Activated CD8-positive, alpha-beta T cell treated with anti-CD3 and anti-CD28 coated beads, Interleukin-2, amount 10 ng/mL, durations not matched to agents 7 days and 5 days (primary cell): ENCODE results near the gene VKORC1. TPM values are rescaled to one million over a fixed set of nuclear protein-coding genes. Genes with fewer than 3 reads are reported as not detected.

Experiments
- ATAC-seq: fragments of 150-1000 bp; cut with Tn5 transposase; one replicate; pipeline ENCODE4 v1.10.0; 2021; ENCODE audit warnings: moderate library complexity
- CTCF ChIA-PET: fragments of 350-600 bp; sonication (Branson Sonifier 250); formaldehyde crosslinking; loops from one replicate; lab custom pipeline; 2021; ENCODE audit warnings: antibody characterized with exemption; lab: Charles Lee
- POLR2A ChIA-PET: fragments of 350-600 bp; sonication (Branson Sonifier 250); formaldehyde crosslinking; loops from one replicate; lab custom pipeline; 2021; ENCODE audit warnings: antibody characterized with exemption; lab: Charles Lee
- DNase-seq: peaks from one replicate; pipeline ENCODE4 v3.0.0-alpha.2; 2020
- H3K27ac Mint-ChIP-seq: one replicate; pipeline ENCODE4 v1.8.0; 2021; ENCODE audit warnings: mild to moderate bottlenecking, mixed read lengths
- H3K27me3 Mint-ChIP-seq: one replicate; pipeline ENCODE4 v1.8.0; 2021; ENCODE audit warnings: low read depth, mixed read lengths
- H3K36me3 Mint-ChIP-seq: one replicate; pipeline ENCODE4 v1.8.0; 2021; ENCODE audit warnings: low read depth, mixed read lengths
- H3K4me1 Mint-ChIP-seq: one replicate; pipeline ENCODE4 v1.8.0; 2021; ENCODE audit warnings: low read depth, mixed read lengths
- H3K4me3 Mint-ChIP-seq: one replicate; pipeline ENCODE4 v1.8.0; 2021; ENCODE audit warnings: mild to moderate bottlenecking, mixed read lengths
- H3K9me3 Mint-ChIP-seq: one replicate; pipeline ENCODE4 v1.8.0; 2022; ENCODE audit warnings: mixed read lengths; ENCODE audit not compliant: insufficient read depth
- total RNA-seq, 2 experiments: library from RNA; stranded (reverse); gene quantifications; one replicate each; pipeline ENCODE4 v1.2.3, GENCODE V29; 2021

VKORC1 gene
- total RNA-seq, 2 experiments from 2014 or later, result 71.6 to 78.8 TPM

DNA sequence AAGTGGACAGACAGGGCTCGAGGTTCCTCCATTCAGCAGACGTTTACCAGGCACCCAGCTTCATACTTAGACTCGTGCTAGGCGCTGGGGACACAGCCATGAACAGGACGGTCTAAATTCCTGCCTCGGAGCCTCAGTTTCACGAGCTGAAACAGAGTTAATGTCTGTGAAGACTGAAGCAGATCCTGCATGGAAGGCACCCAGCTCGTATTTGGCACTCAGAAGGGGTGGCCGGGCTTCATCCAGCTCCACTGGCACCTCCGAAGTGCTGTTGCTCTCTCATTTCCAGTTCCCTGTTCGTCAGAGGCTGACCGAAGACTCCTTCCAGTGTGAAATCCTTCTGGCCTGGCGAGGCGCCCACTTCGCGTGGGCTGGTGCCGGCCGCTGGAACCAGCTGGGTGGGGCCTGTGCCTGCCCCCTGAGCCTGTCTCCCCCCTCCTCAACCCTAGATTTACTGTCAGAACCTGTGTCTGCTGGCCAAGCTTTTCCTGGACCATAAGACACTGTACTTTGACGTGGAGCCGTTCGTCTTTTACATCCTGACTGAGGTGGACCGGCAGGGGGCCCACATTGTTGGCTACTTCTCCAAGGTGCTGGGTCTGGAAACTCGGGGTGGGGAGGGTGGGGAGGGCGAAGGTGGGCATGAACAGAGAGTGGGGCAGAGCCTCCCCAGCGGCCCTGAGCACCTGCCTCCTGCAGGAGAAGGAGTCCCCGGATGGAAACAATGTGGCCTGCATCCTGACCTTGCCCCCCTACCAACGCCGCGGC lies 35.2 kb upstream of the VKORC1 start:
- Mint-ChIP-seq H3K27me3 (no peaks in the 10 kb centered on the region), H3K9me3 (no peaks in the 10 kb centered on the region), H3K4me3 (no peak overlapping the region), H3K4me1 (peaks cover 5% of the 10 kb centered on the region), H3K27ac (no peak overlapping the region), H3K36me3 (peaks cover 22% of the 10 kb centered on the region)
- ATAC-seq (no peak), DNase-seq (no peak)
- ChIA-PET CTCF (interaction anchor here (3.2 kb wide), 1 partner anchor 13 kb away, joined by 16 read pairs; no protein-coding TSS in a partner anchor), POLR2A (interaction anchor here (0.6 to 1.3 kb wide), 2 partner anchors 8 to 50 kb away, joined by 3 read pairs; partner anchors contain the start of gene FUS)

DNA sequence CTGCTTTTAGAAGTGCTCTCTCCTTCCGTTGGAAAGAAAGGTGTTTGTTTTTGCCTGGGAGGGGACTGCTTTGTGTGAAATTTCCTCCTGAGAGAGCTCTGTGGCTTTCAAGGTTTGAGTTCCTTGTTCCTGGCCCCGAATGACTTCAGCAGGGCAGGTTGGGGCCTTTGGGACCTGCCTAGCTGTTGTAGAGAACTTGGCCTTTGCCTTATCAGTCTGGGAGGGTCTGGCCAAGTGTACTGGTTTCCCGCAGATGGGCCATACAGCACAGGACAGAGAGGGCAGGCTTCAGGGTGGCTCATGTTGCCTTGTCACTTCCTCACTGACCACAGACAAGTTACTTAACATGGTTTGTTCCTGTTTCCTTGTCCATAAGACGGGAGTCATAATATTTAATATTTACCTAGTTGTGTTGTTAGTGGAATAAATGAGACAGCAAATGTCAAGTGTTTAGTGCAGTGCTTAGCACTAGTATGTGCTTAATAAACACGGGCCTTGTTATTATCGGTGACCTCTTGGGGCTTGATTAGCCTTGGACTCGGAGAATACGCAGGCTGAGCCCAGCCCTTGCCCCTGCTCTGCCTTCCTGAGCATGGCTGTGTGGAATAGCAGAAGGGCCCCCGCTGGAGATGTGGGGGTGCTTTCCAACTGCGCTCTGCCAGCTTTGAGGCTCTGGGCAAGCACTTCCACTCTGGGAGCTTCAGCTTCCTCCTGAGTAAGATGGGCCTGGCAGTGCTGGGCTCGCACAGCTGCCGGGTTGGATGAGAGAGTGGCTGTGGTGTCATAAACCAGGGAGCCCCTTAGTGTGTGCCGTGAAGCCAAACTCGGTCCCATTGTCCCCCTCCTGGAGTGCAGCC lies 34.3 kb upstream of the VKORC1 start:
- Mint-ChIP-seq H3K27me3 (no peaks in the 10 kb centered on the region), H3K4me3 (no peak overlapping the region), H3K36me3 (peaks cover 22% of the 10 kb centered on the region), H3K4me1 (peaks cover 5% of the 10 kb centered on the region), H3K9me3 (no peaks in the 10 kb centered on the region), H3K27ac (peak overlapping the region; percentile 76)
- ATAC-seq, result no peak
- DNase-seq, result no peak
- CTCF ChIA-PET, result interaction anchor here (1.1 to 3.2 kb wide), 2 partner anchors 10 to 13 kb away, joined by 3 to 16 read pairs; no protein-coding TSS in a partner anchor
- POLR2A ChIA-PET, result interaction anchor here (0.6 to 1.9 kb wide), 2 partner anchors 7 to 11 kb away, joined by 3 to 6 read pairs; partner anchors contain the start of gene KAT8

DNA sequence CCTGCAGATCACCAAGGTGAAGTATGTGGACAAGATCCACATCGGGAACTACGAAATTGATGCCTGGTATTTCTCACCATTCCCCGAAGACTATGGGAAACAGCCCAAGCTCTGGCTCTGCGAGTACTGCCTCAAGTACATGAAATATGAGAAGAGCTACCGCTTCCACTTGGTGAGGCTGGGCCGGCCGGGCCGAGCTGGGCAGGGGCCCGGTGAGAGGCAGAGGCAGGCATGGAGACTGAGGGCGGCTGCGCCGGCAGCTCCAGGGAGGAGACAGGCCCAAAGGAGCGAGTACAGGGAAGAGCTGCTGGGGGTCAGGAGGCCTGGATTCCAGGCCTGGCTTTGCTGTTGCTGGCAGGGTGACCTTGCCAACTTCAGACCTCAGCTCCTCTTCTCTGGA lies 32.6 kb upstream of the VKORC1 start:
- CTCF ChIA-PET, result interaction anchor here (1.5 kb wide), 1 partner anchor 15 kb away, joined by 8 read pairs; no protein-coding TSS in a partner anchor
- ATAC-seq, result no peak

DNA sequence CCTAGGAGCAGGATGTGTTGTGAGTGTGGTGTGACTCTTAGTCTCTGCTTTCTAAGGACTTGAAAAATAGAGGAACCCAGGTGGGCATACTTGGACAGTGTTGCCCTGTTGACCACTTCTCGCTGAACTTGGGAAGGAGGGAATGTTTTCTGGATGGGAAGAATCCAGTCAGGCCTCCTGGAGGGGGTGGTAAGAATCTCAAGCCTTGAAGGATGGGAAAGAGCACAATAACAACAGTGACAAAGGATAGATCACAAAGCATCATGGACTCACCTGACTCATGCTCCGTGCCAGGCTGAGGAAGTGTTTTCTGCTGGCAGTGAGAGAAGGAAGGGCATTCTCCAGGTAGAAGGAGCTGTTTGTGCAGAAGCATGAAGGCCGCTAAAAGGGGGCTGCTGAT lies 31.2 kb upstream of the VKORC1 start:
- peaks cover 30% of the 10 kb centered on the region for H3K36me3 Mint-ChIP-seq
- no peaks in the 10 kb centered on the region for H3K9me3 Mint-ChIP-seq
- H3K4me1 Mint-ChIP-seq, result peaks cover 5% of the 10 kb centered on the region
- no peaks in the 10 kb centered on the region for H3K27me3 Mint-ChIP-seq
- no peak overlapping the region for H3K27ac Mint-ChIP-seq
- CTCF ChIA-PET, result no interaction called here
- no peak overlapping the region for H3K4me3 Mint-ChIP-seq
- ATAC-seq, result no peak
- DNase-seq, result no peak
- POLR2A ChIA-PET, result no interaction called here

More for the DNA sequence above, 32.6 kb upstream of the VKORC1 start:
- peaks cover 5% of the 10 kb centered on the region for H3K4me1 Mint-ChIP-seq
- no peaks in the 10 kb centered on the region for H3K9me3 Mint-ChIP-seq
- no peak overlapping the region for H3K4me3 Mint-ChIP-seq
- peak overlapping the region; percentile 43 for H3K27ac Mint-ChIP-seq
- H3K36me3 Mint-ChIP-seq, result peaks cover 24% of the 10 kb centered on the region
- H3K27me3 Mint-ChIP-seq, result no peaks in the 10 kb centered on the region
- POLR2A ChIA-PET, result interaction anchor here (0.5 to 1.9 kb wide), 4 partner anchors 8 to 53 kb away, joined by 3 to 6 read pairs (median 4); partner anchors contain the start of genes FUS and KAT8
- DNase-seq, result no peak

DNA sequence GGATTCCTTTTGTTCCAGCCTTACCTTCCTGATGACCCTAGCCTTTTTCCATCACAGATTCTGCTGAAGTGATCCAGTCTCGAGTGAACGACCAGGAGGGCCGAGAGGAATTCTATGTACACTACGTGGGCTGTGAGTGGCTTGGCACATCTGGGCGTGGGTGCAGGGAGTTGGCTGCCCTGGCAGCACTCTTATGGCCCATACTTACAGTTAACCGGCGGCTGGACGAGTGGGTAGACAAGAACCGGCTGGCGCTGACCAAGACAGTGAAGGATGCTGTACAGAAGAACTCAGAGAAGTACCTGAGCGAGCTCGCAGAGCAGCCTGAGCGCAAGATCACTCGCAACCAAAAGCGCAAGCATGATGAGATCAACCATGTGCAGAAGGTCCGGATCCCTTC lies 25.5 kb upstream of the VKORC1 start:
- Mint-ChIP-seq H3K4me1 (peaks cover 14% of the 10 kb centered on the region), H3K9me3 (no peaks in the 10 kb centered on the region), H3K27ac (no peak overlapping the region), H3K36me3 (peaks cover 28% of the 10 kb centered on the region), H3K27me3 (no peaks in the 10 kb centered on the region), H3K4me3 (no peak overlapping the region)
- POLR2A ChIA-PET, result interaction anchor here (1.3 kb wide), 2 partner anchors 46 to 60 kb away, joined by 5 to 6 read pairs; partner anchors contain the start of genes FUS, ZNF646 and ZNF668
- CTCF ChIA-PET, result interaction anchor here (7.2 kb wide), 1 partner anchor 21 kb away, joined by 53 read pairs; no protein-coding TSS in a partner anchor
- DNase-seq, result no peak
- ATAC-seq, result no peak

DNA sequence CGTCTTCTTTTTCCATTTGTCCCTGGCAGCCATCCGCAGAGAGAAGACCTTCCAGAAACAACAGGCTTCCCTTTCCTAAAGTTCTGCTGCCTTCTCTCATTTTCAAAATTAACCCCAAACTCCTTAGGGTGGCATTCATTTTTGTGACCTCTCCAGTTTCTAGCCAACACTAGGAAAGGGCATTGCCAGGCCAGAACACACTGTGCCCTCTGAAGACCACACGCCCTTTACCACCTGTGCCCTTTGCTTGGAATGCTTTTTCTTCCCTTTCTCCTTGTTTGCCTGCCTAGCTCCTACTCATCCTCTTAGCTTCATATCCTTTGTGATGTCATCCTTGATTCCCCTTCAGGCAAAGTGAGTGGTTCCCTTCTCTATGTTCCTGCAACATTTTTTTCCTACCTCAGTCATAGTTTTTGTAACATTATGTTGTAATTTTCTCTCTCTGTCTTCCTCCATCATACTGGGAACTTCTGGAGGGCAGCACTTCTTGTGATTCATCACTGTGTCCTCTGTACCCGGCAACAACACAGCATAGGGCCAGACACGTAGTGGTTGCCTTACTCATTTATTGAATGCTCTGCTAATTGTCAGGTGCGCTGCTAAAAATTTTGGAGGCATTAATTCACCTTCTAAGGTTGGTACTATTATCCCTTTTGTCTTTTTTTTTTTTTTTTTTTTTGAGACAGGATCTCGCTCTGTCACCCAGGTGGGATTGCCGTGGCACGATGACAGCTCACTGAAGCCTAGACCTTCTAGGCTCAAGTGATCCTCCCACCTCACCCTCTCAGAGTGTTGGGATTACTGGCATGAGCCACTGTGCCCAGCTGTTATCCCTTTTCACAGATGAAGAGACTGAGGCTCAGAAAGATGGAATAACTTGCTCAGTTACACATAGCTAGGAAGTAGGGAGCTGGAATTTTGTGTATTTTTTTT lies 23.9 kb upstream of the VKORC1 start:
- H3K4me1 Mint-ChIP-seq, result peaks cover 23% of the 10 kb centered on the region
- peak overlapping the region; percentile 76 for H3K27ac Mint-ChIP-seq
- POLR2A ChIA-PET, result interaction anchor here (0.6 to 2.2 kb wide), 10 partner anchors 9 to 85 kb away, joined by 3 to 23 read pairs (median 4); partner anchors contain the start of genes BCKDK, FUS, PRSS8 and STX4
- peaks cover 31% of the 10 kb centered on the region for H3K36me3 Mint-ChIP-seq
- peak overlapping the region; percentile 85 for H3K4me3 Mint-ChIP-seq
- DNase-seq (no peak), ATAC-seq (no peak)
- H3K9me3 Mint-ChIP-seq, result no peaks in the 10 kb centered on the region
- H3K27me3 Mint-ChIP-seq, result no peaks in the 10 kb centered on the region
- CTCF ChIA-PET, result interaction anchor here (1.0 to 7.2 kb wide), 6 partner anchors 10 to 326 kb away, joined by 3 to 53 read pairs (median 3); no protein-coding TSS in a partner anchor

DNA sequence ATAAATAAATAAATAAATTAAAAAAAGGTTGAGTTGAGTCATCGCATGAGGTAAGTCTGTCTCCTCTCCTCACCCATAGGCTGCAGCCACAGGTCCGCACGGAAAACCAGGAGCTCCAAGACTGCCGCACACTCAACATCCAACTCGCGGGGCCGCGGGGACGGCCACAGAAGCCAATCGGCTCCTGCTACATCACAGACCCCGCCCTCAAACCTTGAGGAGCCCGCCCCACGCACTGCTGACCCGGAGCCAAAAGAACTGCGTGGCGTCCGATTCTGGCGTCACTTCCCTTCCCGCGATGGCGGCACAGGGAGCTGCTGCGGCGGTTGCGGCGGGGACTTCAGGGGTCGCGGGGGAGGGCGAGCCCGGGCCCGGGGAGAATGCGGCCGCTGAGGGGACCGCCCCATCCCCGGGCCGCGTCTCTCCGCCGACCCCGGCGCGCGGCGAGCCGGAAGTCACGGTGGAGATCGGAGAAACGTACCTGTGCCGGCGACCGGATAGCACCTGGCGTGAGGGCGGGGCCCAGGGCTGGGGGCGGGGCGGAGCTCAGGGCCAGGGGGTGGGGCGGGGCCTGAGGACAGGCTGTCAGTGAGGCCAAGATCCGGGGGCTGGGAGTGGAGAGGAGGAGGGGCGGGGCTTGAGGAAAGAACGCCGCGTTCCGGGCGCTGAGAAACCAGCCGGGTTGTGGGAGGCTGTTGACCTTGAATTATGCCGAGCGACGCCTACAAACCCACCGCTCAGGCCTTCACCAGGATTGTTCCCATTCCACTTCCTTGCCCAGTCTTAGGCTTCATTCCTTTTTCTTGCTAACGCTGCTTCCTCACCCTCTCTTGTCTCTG lies 23.0 kb upstream of the VKORC1 start, which contains the start of gene KAT8:
TSS of gene KAT8 (plus strand) at position 281 of the 839 bp plus-strand sequence. CDS start at position 299, 18 bp downstream.
- Mint-ChIP-seq H3K9me3 (no peaks in the 10 kb centered on the region), H3K4me3 (peak within 1 kb of the TSS; percentile 85), H3K36me3 (peaks cover 33% of the 10 kb centered on the region), H3K27ac (peak within 1 kb of the TSS; percentile 87), H3K27me3 (no peaks in the 10 kb centered on the region), H3K4me1 (peaks cover 26% of the 10 kb centered on the region)
- CTCF ChIA-PET, result interaction anchor here (0.6 to 7.2 kb wide), 10 partner anchors 11 to 343 kb away, joined by 3 to 53 read pairs (median 3); partner anchors contain the start of genes ARMC5, ZNF646 and ZNF668
- peak; percentile 99 for DNase-seq
- ATAC-seq, result peak; percentile 95
- POLR2A ChIA-PET, result interaction anchor here (0.6 to 2.2 kb wide), 20 partner anchors 10 to 351 kb away, joined by 3 to 23 read pairs (median 4); partner anchors contain the start of genes ARMC5, BCKDK, FUS and HSD3B7

DNA sequence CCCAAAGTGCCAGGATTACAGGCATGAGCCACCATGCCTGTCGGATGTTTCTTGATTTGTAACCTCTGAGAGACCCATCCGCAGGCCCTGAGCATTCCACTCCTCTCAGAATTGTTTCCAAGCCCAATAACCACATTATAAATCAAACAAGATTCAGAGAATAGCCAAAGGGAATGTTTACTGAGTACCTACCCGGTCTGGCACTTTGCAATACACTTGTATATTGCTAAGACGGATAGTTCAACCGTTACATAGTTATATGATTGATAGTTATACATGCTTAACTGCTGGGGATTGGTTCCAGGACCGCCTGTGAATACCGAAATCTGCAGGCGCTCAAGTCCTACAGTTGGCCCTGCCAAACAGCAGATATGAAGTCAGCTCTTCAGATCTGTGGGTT lies 19.9 kb upstream of the VKORC1 start:
- ATAC-seq (no peak), DNase-seq (no peak)
- Mint-ChIP-seq H3K4me3 (no peak overlapping the region), H3K36me3 (peaks cover 33% of the 10 kb centered on the region), H3K27me3 (no peaks in the 10 kb centered on the region), H3K9me3 (no peaks in the 10 kb centered on the region), H3K27ac (peak overlapping the region; percentile 65), H3K4me1 (peaks cover 38% of the 10 kb centered on the region)
- POLR2A ChIA-PET, result no interaction called here
- CTCF ChIA-PET, result interaction anchor here (1.7 kb wide), 1 partner anchor 28 kb away, joined by 7 read pairs; no protein-coding TSS in a partner anchor

DNA sequence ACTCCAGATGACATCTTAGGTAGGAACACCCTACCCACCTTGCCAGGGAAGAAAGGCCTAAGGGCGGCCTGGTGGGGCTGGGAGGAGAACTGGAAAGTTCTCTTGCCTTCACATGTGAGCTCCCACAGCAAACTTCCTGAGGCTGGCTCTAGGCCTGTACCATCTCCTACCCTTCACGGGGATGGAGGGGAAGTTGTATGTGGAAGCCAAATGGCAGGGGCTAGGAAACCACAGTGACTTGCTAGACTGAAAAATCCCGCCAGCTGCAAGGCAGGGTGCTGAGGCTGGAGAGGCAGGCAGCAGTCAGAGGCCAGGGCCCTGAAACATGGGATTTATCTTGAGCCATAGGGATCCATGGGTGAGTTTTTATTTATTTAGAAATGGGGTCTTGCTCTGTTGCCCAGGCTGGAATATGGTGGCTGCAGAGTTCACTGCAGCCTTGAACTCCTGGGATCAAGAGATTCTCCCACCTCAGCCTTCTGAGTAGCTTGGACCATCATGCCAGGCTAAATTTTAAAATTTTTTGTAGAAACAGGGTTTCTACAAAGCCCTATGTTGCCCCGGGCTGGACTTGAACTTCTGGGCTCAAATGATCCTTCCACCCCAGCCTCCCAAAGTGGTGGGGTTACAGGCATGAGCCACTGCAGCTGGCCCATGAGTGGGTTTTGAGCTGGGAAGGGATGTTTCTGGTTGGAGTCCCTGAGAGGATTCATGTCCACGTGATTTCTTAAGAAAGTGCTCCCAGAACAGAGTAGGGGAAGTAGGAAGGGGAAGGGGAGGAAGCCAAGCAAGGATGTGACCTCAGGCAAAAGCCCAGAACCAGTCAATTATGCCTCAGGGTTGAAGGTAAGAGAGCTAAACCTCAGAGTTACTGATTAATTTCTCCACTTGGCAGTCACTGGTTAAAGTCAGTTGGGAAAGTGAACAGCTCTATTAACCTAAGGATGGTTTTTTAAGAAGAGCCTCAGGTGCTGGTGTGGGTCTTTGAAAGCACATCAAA lies 18.8 kb upstream of the VKORC1 start:
- POLR2A ChIA-PET, result no interaction called here
- H3K4me3 Mint-ChIP-seq, result no peak overlapping the region
- peaks cover 35% of the 10 kb centered on the region for H3K4me1 Mint-ChIP-seq
- CTCF ChIA-PET, result interaction anchor here (0.7 to 1.7 kb wide), 2 partner anchors 29 to 119 kb away, joined by 3 to 7 read pairs; no protein-coding TSS in a partner anchor
- no peaks in the 10 kb centered on the region for H3K27me3 Mint-ChIP-seq
- no peak for DNase-seq
- ATAC-seq, result no peak
- peaks cover 32% of the 10 kb centered on the region for H3K36me3 Mint-ChIP-seq
- no peaks in the 10 kb centered on the region for H3K9me3 Mint-ChIP-seq
- peak overlapping the region; percentile 55 for H3K27ac Mint-ChIP-seq
